Suprapubic skin (tissue), 4 donors: ENCODE results near the gene UBE2L6.

Source experiments
- EP300 ChIP-seq: sonication (generic); formaldehyde crosslinking; IDR thresholded peaks from one replicate; pipeline ENCODE4 v1.6.1; 2017; ENCODE audit warnings: antibody characterized with exemption
- POLR2A ChIP-seq, 2 donors: fragments of 450-650 bp; IDR thresholded peaks; one replicate each; pipeline ENCODE4 v1.6.1; 2017; ENCODE audit warnings: antibody characterized with exemption in 2 of 2, mild to moderate bottlenecking in 2 of 2, moderate library complexity in 2 of 2
- POLR2AphosphoS5 ChIP-seq, 3 donors: sonication (generic); formaldehyde crosslinking; IDR thresholded peaks; one replicate each; pipeline ENCODE4 v1.6.1; 2017; ENCODE audit warnings: antibody characterized with exemption in 3 of 3
- TF ChIP-seq, protein P1 (sequence below), 2 donors: fragments of 200-600 bp in 1 of 2; fragments of 450-650 bp in 1 of 2; sonication (generic) in 1 of 2; IDR thresholded peaks; one replicate each; pipeline ENCODE4 v1.5.1; 2016 to 2019; ENCODE audit warnings: antibody characterized with exemption in 2 of 2, mild to moderate bottlenecking in 1 of 2, moderate library complexity in 1 of 2

DNA sequence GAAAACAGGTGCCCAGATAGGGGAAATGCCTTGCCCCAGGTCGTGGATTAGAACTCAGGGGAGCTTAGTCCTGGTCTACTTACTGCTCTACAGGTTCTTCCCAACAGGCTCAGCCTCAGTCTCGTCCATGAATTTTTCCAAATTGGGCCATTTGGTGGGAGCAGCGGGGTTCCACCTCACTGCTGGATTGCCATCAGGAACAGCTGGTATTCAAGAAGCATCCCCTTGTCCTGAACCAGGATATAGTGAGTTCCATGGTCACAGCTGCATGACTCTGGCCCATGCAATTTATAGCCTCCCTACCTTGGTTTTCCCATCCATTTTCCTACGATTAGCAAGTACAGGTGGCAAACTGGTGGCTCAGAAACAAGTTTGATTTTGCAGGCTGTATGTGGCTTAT, 6.6 kb upstream of the UBE2L6 start:
- TF ChIP-seq, protein P1, sequence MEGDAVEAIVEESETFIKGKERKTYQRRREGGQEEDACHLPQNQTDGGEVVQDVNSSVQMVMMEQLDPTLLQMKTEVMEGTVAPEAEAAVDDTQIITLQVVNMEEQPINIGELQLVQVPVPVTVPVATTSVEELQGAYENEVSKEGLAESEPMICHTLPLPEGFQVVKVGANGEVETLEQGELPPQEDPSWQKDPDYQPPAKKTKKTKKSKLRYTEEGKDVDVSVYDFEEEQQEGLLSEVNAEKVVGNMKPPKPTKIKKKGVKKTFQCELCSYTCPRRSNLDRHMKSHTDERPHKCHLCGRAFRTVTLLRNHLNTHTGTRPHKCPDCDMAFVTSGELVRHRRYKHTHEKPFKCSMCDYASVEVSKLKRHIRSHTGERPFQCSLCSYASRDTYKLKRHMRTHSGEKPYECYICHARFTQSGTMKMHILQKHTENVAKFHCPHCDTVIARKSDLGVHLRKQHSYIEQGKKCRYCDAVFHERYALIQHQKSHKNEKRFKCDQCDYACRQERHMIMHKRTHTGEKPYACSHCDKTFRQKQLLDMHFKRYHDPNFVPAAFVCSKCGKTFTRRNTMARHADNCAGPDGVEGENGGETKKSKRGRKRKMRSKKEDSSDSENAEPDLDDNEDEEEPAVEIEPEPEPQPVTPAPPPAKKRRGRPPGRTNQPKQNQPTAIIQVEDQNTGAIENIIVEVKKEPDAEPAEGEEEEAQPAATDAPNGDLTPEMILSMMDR (IDR thresholded peaks at IDR 0.05): no peak
- no peak for TF ChIP-seq EP300
- no peak for TF ChIP-seq POLR2A (IDR thresholded peaks at IDR 0.05)
- TF ChIP-seq POLR2AphosphoS5 (IDR thresholded peaks at IDR 0.05): no peak
